ENCODE data around the gene CRP.

CRP gene, protein sequence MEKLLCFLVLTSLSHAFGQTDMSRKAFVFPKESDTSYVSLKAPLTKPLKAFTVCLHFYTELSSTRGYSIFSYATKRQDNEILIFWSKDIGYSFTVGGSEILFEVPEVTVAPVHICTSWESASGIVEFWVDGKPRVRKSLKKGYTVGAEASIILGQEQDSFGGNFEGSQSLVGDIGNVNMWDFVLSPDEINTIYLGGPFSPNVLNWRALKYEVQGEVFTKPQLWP

DNA sequence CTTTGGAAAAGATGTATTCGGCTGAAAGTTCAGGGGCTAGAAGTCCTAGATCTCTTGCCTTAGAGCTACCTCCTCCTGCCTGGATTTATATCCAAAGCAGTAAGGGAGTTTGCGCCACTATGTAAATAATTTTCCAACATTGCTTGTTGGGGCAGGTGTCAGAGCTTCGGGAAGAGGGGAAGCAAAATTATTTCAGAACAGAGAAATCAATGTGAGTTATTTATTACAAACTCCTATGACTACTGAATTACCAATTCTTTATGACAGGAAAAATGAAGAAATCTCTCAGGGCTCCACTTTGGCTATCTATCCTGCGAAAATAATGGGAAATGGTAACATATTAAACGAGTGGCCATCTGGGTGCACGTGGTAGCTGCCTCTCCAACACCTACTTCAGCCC lies at the start of gene CRP:
Gene CRP (minus strand): TSS at position 61 of the 400 bp plus-strand sequence. CDS start 104 bp downstream, outside the sequence.
- no peaks in the 10 kb centered on the region for H3K27me3 ChIP-seq (replicated peaks)
- H3K36me3 ChIP-seq (replicated peaks) = no peaks in the 10 kb centered on the region
- DNase-seq = no peak
- in situ Hi-C loops (cut with HindIII; ENCODE audit: low pct_ligation_motif_present, low sequenced_read_pairs) = no loop called here
- H3K4me3 ChIP-seq (ENCODE audit: low read depth, low read length) = no peak within 1 kb of the TSS
- H3K27ac ChIP-seq = no peak within 1 kb of the TSS
- TF ChIP-seq, protein P1, sequence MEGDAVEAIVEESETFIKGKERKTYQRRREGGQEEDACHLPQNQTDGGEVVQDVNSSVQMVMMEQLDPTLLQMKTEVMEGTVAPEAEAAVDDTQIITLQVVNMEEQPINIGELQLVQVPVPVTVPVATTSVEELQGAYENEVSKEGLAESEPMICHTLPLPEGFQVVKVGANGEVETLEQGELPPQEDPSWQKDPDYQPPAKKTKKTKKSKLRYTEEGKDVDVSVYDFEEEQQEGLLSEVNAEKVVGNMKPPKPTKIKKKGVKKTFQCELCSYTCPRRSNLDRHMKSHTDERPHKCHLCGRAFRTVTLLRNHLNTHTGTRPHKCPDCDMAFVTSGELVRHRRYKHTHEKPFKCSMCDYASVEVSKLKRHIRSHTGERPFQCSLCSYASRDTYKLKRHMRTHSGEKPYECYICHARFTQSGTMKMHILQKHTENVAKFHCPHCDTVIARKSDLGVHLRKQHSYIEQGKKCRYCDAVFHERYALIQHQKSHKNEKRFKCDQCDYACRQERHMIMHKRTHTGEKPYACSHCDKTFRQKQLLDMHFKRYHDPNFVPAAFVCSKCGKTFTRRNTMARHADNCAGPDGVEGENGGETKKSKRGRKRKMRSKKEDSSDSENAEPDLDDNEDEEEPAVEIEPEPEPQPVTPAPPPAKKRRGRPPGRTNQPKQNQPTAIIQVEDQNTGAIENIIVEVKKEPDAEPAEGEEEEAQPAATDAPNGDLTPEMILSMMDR (IDR thresholded peaks at IDR 0.05; ENCODE audit: low read depth, low read length, missing control alignments) = no peak

DNA sequence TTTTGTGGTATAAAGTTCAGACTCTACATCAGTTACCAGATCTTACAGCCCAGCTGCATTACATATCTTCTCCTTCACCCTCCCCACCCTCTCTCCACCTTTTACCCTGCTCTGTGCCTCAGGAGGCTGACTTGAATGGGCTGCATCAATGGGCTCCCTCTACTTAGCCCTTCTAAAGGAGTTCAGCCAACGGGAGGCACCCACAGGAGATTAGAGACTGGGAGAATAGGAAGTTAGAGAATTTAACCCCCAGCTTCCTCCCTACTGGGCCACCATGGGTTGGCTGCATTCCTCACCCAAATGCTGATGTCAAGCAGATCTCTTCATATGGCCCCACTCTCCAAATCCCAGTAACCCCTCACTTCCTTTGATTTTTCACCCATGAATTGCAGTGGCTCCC lies 49.3 kb upstream of the CRP start:
- Histone ChIP-seq H3K27ac (no peak overlapping the region), H3K27me3 (replicated peaks) (no peaks in the 10 kb centered on the region), H3K36me3 (replicated peaks) (no peaks in the 10 kb centered on the region), H3K4me3 (ENCODE audit: low read depth, low read length) (no peak overlapping the region)
- in situ Hi-C loops (cut with HindIII; ENCODE audit: low pct_ligation_motif_present, low sequenced_read_pairs) = no loop called here
- TF ChIP-seq, protein P1 (IDR thresholded peaks at IDR 0.05; ENCODE audit: low read depth, low read length, missing control alignments) = no peak
- no peak for DNase-seq

DNA sequence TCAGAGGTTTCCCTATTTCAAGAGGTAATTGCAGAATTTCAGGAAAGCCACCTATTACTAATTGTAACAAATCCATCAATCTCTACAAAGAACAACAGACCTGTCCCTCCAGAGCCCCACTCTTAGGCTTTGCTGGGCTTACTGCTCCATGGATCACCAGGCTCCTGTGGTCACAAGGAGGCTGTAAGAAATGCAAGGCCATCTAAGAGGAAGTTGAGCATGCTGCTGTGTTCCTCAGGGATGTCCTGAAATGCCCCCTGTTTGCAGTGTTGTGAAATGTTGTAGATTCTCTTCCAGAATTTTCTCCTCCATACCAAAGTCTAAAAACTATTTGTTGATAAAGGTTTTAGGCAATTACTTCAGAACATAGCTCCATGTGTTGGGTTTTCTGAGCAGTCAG lies 42.0 kb upstream of the CRP start:
- DNase-seq = no peak
- Histone ChIP-seq H3K27ac (no peak overlapping the region), H3K27me3 (replicated peaks) (no peaks in the 10 kb centered on the region), H3K36me3 (replicated peaks) (no peaks in the 10 kb centered on the region), H3K4me3 (ENCODE audit: low read depth, low read length) (no peak overlapping the region)
- TF ChIP-seq, protein P1 (IDR thresholded peaks at IDR 0.05; ENCODE audit: low read depth, low read length, missing control alignments) = no peak
- in situ Hi-C loops (cut with HindIII; ENCODE audit: low pct_ligation_motif_present, low sequenced_read_pairs) = no loop called here

DNA sequence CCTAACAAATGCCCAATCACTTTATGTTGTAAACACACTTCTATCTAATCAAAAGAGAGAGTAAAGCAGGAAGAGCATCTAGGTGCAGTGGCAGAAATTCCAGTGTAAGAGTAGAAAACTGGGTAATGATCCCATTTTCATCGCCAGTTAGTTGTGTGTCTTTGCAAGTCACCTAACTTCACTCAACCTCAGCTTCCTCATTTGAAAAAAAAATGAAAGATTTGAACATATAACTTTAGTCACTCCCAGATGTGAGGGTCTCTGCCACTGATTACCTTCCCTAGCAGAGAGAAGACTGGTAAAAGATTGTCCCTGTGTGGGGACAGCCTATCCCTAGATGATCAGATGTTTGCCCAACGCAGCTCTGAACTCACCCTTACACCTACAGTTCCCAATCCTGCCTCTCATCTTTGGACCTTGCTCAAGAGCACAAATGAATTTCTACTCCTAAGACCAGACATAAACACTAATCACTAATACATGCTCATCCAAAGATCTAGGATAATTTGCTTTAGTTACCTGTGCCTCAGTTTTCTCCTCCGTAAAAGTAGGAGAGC lies 41.1 kb upstream of the CRP start:
- in situ Hi-C loops (cut with HindIII; ENCODE audit: low pct_ligation_motif_present, low sequenced_read_pairs) = no loop called here
- no peaks in the 10 kb centered on the region for H3K36me3 ChIP-seq (replicated peaks)
- no peak overlapping the region for H3K27ac ChIP-seq
- DNase-seq = no peak
- TF ChIP-seq, protein P1 (IDR thresholded peaks at IDR 0.05; ENCODE audit: low read depth, low read length, missing control alignments) = no peak
- H3K4me3 ChIP-seq (ENCODE audit: low read depth, low read length) = no peak overlapping the region
- H3K27me3 ChIP-seq (replicated peaks) = no peaks in the 10 kb centered on the region

DNA sequence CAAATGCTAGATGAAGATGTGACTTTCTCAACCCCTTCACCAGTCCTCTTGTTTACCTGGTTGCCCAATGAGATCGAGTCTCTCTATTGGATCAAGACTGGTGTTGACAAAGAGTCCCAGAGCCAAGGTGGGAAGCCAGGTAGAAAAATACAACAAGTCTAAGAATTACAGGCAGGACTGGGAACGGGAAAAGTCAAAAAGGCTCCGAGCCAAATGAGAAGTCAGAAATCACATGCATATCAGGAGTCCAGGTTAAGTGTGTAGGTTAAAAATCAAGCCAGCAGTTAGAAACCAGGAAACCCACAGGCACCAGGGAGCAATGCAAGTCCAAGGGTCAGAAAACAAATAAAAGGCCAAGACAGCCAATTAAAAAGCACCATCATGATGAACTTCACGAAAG lies 39.0 kb upstream of the CRP start:
- no peak overlapping the region for H3K27ac ChIP-seq
- H3K27me3 ChIP-seq (replicated peaks) = no peaks in the 10 kb centered on the region
- TF ChIP-seq, protein P1 (IDR thresholded peaks at IDR 0.05; ENCODE audit: low read depth, low read length, missing control alignments) = no peak
- DNase-seq = no peak
- no peaks in the 10 kb centered on the region for H3K36me3 ChIP-seq (replicated peaks)
- in situ Hi-C loops (cut with HindIII; ENCODE audit: low pct_ligation_motif_present, low sequenced_read_pairs) = no loop called here
- H3K4me3 ChIP-seq (ENCODE audit: low read depth, low read length) = no peak overlapping the region

DNA sequence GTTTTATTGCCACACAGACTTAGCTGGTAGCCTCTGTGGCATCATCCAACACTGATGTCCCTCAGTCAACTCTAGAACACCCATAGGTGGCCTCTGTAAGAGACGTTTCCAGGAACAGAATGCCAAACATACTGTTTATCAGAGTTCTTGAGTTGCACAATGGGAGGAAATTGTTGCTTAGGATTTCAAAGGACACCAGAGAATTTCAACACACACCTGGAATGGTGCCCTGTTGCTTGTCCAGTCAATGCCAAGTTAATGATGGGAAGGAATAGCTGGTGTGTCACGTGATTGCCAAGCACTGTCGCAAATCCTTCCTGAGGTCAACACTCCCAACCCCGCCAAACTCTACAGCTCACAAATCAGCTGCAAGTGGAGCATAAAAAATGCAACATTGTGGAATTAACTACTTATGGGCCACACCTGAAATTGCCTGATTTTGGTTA lies 37.8 kb upstream of the CRP start:
- no peak for DNase-seq
- TF ChIP-seq, protein P1 (IDR thresholded peaks at IDR 0.05; ENCODE audit: low read depth, low read length, missing control alignments) = no peak
- Histone ChIP-seq H3K4me3 (ENCODE audit: low read depth, low read length) (no peak overlapping the region), H3K27ac (no peak overlapping the region), H3K36me3 (replicated peaks) (no peaks in the 10 kb centered on the region), H3K27me3 (replicated peaks) (no peaks in the 10 kb centered on the region)
- in situ Hi-C loops (cut with HindIII; ENCODE audit: low pct_ligation_motif_present, low sequenced_read_pairs) = no loop called here

Data from brain microvascular endothelial cell (primary cell).